T-helper 2 cell (primary cell): ENCODE measurements around the gene RMDN3.

Experiments
- DNase-seq, 5 experiments: peaks; one replicate each; pipeline versions ENCODE4 v3.0.0 to v3.0.0-alpha.2; 2012 to 2022

Gene RMDN3

GRCh38 chr15:40747685-40748631 is 7.1 kb downstream of the RMDN3 start:
- no peak for DNase-seq

- no peak for DNase-seq
These were observed 8.1 kb downstream of the RMDN3 start for GRCh38 chr15:40746916-40747418.

GRCh38 chr15:40744815-40745152 is 10.3 kb downstream of the RMDN3 start:
- no peak for DNase-seq

GRCh38 chr15:40743921-40744814 is 10.9 kb downstream of the RMDN3 start:
- peak in 4 of 5 experiments; percentile 33 to 84 (median 60) for DNase-seq

GRCh38 chr15:40743485-40743901 is 11.6 kb downstream of the RMDN3 start:
- no peak for DNase-seq

GRCh38 chr15:40739854-40740253 is 15.2 kb downstream of the RMDN3 start:
- no peak for DNase-seq

- no peak for DNase-seq
These were observed 16.0 kb downstream of the RMDN3 start for GRCh38 chr15:40739047-40739446.

GRCh38 chr15:40737048-40737447 is 18.0 kb downstream of the RMDN3 start:
- no peak for DNase-seq

GRCh38 chr15:40736575-40736974 is 18.5 kb downstream of the RMDN3 start:
- DNase-seq: no peak

GRCh38 chr15:40731034-40731433 is 24.0 kb downstream of the RMDN3 start:
- DNase-seq: no peak

- no peak for DNase-seq
These were observed 31.1 kb downstream of the RMDN3 start for GRCh38 chr15:40723919-40724318.

- no peak for DNase-seq
These were observed 32.1 kb downstream of the RMDN3 start for GRCh38 chr15:40722934-40723333.

GRCh38 chr15:40722354-40722753 is 32.7 kb downstream of the RMDN3 start:
- DNase-seq: no peak

GRCh38 chr15:40721701-40722100 is 33.4 kb downstream of the RMDN3 start:
- no peak for DNase-seq

GRCh38 chr15:40716165-40716564 is 38.9 kb downstream of the RMDN3 start:
- no peak for DNase-seq

- DNase-seq: no peak
These were observed 40.9 kb downstream of the RMDN3 start for GRCh38 chr15:40714144-40714543.

- no peak for DNase-seq
These were observed 48.9 kb downstream of the RMDN3 start for GRCh38 chr15:40706121-40706520.

- peak in 1 of 5 experiments; percentile 55 for DNase-seq
These were observed 53.0 kb downstream of the RMDN3 start for GRCh38 chr15:40702077-40702476.

GRCh38 chr15:40697916-40698315 is 57.1 kb downstream of the RMDN3 start:
- DNase-seq: no peak

GRCh38 chr15:40696228-40696627 is 58.8 kb downstream of the RMDN3 start:
- DNase-seq: peak in 1 of 5 experiments; percentile 6

GRCh38 chr15:40695469-40695890 is 59.6 kb downstream of the RMDN3 start:
- DNase-seq: peak in 1 of 5 experiments; percentile 27

- peak; percentile 82 to 96 (median 88) for DNase-seq
These were observed 60.2 kb downstream of the RMDN3 start, which contains the start of gene RAD51 for GRCh38 chr15:40694688-40695468. RAD51 (plus strand) TSS chr15:40695174; CDS start chr15:40698759, 3,585 bp downstream.
